Stimulated activated CD8-positive, alpha-beta memory T cell treated with anti-CD3 and anti-CD28 coated beads, Interleukin-15, amount 100 ng/mL, for 48 hours (primary cell): ENCODE measurements around the gene GTF2IRD1.
"Not testable (repeated sequence)": the region's sequence is repeated elsewhere in the genome, so short reads cannot be mapped to it uniquely, and the experiment has no call there.

ENCODE experiments used
- DNase-seq, 2 donors: peaks; one replicate each; pipeline ENCODE4 v3.0.0-alpha.2; 2020; ENCODE audit warnings: low read depth in 2 of 2

Gene GTF2IRD1

GRCh38 chr7:74430961-74431466 is 22.7 kb upstream of the GTF2IRD1 start:
- no peak for DNase-seq

GRCh38 chr7:74437291-74437571 is 16.5 kb upstream of the GTF2IRD1 start:
- DNase-seq = not testable (repeated sequence)

- DNase-seq = no peak
Observed at GRCh38 chr7:74438327-74438726, 15.4 kb upstream of the GTF2IRD1 start.

GRCh38 chr7:74439541-74439940 is 14.2 kb upstream of the GTF2IRD1 start:
- no peak for DNase-seq

- DNase-seq = not testable (repeated sequence)
Observed at GRCh38 chr7:74440143-74440542, 13.6 kb upstream of the GTF2IRD1 start.

GRCh38 chr7:74441801-74442200 is 11.9 kb upstream of the GTF2IRD1 start:
- no peak for DNase-seq

GRCh38 chr7:74443543-74444247 is 10.0 kb upstream of the GTF2IRD1 start:
- DNase-seq = no peak

GRCh38 chr7:74449144-74449543 is 4.6 kb upstream of the GTF2IRD1 start:
- DNase-seq = no peak

- DNase-seq = peak; percentile 27 to 39
Observed at GRCh38 chr7:74449809-74450397, 3.8 kb upstream of the GTF2IRD1 start.

GRCh38 chr7:74452748-74453321 is 871 bp upstream of the GTF2IRD1 start:
- no peak for DNase-seq

- no peak for DNase-seq
Observed at GRCh38 chr7:74454021-74454924, 567 bp downstream of the GTF2IRD1 start.

GRCh38 chr7:74454925-74455288 is 1.2 kb downstream of the GTF2IRD1 start:
- DNase-seq = no peak

GRCh38 chr7:74455291-74455804 is 1.6 kb downstream of the GTF2IRD1 start:
- no peak for DNase-seq

GRCh38 chr7:74455928-74456327 is 2.2 kb downstream of the GTF2IRD1 start:
- DNase-seq = no peak

- DNase-seq = no peak
Observed at GRCh38 chr7:74457007-74457406, 3.3 kb downstream of the GTF2IRD1 start.

- no peak for DNase-seq
Observed at GRCh38 chr7:74461970-74462706, 8.4 kb downstream of the GTF2IRD1 start.

- no peak for DNase-seq
Observed at GRCh38 chr7:74462707-74463100, 9.0 kb downstream of the GTF2IRD1 start.

GRCh38 chr7:74464931-74465886 is 11.5 kb downstream of the GTF2IRD1 start:
- no peak for DNase-seq

GRCh38 chr7:74466196-74466813 is 12.6 kb downstream of the GTF2IRD1 start:
- DNase-seq = no peak

- DNase-seq = no peak
Observed at GRCh38 chr7:74467876-74468275, 14.2 kb downstream of the GTF2IRD1 start.
